Measurements from ENCODE around the gene PER1.

The PER1 gene

GRCh38 chr17:8126491-8127066 is 25.6 kb downstream of the PER1 start:
- TF ChIP-seq CTCF (IDR thresholded peaks at IDR 0.05), result no peak

GRCh38 chr17:8125947-8126490 is 26.2 kb downstream of the PER1 start:
- no peak for TF ChIP-seq CTCF (IDR thresholded peaks at IDR 0.05)

GRCh38 chr17:8125154-8125946 is 26.9 kb downstream of the PER1 start:
- TF ChIP-seq CTCF (IDR thresholded peaks at IDR 0.05), result no peak

GRCh38 chr17:8124350-8125153 is 27.7 kb downstream of the PER1 start:
- TF ChIP-seq CTCF (IDR thresholded peaks at IDR 0.05), result no peak

GRCh38 chr17:8123695-8124349 is 28.4 kb downstream of the PER1 start, which contains the start of gene HES7:
HES7 (minus strand) TSS chr17:8124106; CDS start chr17:8124084, 22 bp downstream.
- no peak for TF ChIP-seq CTCF (IDR thresholded peaks at IDR 0.05)

- TF ChIP-seq CTCF (IDR thresholded peaks at IDR 0.05), result no peak
Measured at GRCh38 chr17:8122924-8123694, 29.1 kb downstream of the PER1 start.
